ENCODE data around the gene HAS3.

- no peak for TF ChIP-seq CTCF (IDR thresholded peaks at IDR 0.05)
- TF ChIP-seq POLR2A (IDR thresholded peaks at IDR 0.05): no peak
Observed at GRCh38 chr16:69111876-69112230, 6.4 kb downstream of the HAS3 start.
